Measurements from ENCODE around the gene LPXN.

DNA sequence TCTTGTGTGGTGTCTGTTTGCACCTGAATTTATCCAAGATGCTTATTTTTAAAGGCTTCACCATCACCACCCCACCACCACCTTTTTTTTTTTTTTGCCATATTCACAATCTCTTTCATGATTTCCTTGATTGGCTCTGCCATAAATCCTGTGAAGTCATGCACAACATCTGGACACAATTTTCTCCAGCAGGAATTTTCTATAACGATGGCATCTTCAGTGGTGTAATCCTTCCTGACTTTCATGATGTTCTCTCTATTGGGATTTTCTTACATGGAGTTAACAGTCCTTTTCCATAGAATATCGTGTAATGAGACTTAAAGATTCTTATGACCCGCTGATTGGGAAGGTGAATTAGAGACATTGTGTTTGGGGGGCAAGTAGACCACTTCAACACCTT, 21.0 kb upstream of the LPXN start:
- no peak for TF ChIP-seq EZH2 (optimal IDR thresholded peaks at IDR 0.05; ENCODE audit: low read depth, low read length)
- TF ChIP-seq, protein P1, sequence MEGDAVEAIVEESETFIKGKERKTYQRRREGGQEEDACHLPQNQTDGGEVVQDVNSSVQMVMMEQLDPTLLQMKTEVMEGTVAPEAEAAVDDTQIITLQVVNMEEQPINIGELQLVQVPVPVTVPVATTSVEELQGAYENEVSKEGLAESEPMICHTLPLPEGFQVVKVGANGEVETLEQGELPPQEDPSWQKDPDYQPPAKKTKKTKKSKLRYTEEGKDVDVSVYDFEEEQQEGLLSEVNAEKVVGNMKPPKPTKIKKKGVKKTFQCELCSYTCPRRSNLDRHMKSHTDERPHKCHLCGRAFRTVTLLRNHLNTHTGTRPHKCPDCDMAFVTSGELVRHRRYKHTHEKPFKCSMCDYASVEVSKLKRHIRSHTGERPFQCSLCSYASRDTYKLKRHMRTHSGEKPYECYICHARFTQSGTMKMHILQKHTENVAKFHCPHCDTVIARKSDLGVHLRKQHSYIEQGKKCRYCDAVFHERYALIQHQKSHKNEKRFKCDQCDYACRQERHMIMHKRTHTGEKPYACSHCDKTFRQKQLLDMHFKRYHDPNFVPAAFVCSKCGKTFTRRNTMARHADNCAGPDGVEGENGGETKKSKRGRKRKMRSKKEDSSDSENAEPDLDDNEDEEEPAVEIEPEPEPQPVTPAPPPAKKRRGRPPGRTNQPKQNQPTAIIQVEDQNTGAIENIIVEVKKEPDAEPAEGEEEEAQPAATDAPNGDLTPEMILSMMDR (IDR thresholded peaks at IDR 0.05; ENCODE audit: low read length): no peak
- no peak for TF ChIP-seq EZH2phosphoT487 (IDR thresholded peaks at IDR 0.05; ENCODE audit: low read length)

All from MM.1S (cell line).